AG10803 (cell line): ENCODE results near the gene RABGGTA.

Source experiments
- DNase-seq: peaks from one replicate; pipeline ENCODE4 v3.0.0; 2010; ENCODE audit warnings: low read depth
- H3K4me3 ChIP-seq: 2 replicates; pipeline ENCODE4 v1.5.1; 2011; ENCODE audit warnings: mild to moderate bottlenecking, low read length, control low read depth
- TF ChIP-seq, protein P1 (sequence below): conservative IDR thresholded peaks from 2 replicates; pipeline ENCODE4 v1.5.1; 2011; ENCODE audit warnings: mild to moderate bottlenecking, low read length, control low read depth, inconsistent platforms

The RABGGTA gene

DNA sequence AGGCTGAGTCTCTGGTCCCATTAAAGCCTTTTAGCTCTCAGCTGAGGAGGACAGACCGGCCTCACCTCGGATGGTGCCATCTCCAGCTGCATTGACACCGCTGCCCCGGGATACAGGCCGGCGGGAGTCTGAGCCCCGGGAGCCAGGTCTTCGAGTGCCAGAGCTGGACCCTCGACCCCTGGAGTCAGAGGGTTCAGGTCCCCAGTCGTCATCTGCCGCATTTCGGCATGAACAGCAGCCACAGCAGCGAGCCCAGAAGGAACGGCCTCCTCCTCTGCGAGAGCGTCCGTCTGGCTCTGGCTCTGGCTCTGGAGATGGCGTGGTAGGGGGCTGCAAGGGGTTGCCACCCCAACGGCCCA lies 9.4 kb downstream of the RABGGTA start:
- TF ChIP-seq, protein P1, sequence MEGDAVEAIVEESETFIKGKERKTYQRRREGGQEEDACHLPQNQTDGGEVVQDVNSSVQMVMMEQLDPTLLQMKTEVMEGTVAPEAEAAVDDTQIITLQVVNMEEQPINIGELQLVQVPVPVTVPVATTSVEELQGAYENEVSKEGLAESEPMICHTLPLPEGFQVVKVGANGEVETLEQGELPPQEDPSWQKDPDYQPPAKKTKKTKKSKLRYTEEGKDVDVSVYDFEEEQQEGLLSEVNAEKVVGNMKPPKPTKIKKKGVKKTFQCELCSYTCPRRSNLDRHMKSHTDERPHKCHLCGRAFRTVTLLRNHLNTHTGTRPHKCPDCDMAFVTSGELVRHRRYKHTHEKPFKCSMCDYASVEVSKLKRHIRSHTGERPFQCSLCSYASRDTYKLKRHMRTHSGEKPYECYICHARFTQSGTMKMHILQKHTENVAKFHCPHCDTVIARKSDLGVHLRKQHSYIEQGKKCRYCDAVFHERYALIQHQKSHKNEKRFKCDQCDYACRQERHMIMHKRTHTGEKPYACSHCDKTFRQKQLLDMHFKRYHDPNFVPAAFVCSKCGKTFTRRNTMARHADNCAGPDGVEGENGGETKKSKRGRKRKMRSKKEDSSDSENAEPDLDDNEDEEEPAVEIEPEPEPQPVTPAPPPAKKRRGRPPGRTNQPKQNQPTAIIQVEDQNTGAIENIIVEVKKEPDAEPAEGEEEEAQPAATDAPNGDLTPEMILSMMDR: no peak
- no peak for DNase-seq

DNA sequence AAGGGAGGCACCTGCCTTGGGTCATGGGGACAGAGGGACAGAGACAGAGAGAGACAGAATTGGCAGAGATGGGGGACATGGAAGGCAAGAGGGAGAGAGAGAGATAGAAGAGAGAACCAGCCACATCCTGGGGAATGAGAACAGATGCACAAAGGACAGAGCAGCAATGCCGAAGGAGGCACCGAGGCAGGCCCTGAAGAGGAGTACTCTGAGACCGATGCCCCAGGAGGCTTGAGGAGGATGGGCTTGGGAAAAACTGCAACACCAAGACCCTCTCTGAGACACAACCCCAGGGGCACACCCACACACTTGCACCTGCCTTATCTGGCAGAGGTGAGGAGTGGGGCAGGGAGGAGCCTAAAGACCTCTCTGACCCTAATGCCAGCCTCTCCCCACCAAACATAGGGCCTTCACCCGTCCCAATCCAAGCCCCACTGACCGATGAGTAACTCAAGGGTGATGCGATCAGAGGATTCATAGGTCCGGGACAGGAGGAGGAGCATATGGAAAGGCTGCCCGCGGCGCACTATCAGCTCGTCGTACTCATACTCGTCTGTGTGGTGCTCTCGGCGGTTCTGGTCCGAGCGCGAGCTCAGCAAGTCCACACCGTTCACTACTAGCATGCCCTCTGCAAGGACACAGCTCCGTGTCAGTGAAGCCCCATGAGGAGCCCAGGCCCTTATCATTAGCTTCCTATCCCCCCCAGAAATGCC lies 10.0 kb downstream of the RABGGTA start:
- H3K4me3 ChIP-seq: no peak overlapping the region
- TF ChIP-seq, protein P1: no peak
- no peak for DNase-seq

More for the DNA sequence above, 9.4 kb downstream of the RABGGTA start:
- H3K4me3 ChIP-seq: no peak overlapping the region

DNA sequence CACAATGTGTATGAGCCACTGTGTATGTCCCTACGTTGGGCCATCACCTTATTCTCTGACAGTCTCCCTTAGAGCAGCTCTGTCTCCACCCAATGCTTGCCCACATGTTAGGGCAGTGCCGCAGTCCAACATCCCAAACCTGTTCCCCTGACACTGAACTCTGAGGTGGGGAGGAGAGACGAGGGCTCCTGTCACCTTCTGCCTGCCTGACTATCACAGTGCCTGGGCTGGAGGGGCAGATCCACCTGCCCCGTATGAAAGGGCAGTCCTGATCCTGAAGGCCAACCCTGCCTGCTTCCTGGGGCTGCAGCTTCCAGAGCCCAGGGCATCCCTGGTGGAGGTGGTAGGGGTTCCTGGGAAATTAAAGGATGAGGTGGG lies 10.6 kb downstream of the RABGGTA start:
- no peak for DNase-seq
- no peak overlapping the region for H3K4me3 ChIP-seq
- TF ChIP-seq, protein P1: no peak

DNA sequence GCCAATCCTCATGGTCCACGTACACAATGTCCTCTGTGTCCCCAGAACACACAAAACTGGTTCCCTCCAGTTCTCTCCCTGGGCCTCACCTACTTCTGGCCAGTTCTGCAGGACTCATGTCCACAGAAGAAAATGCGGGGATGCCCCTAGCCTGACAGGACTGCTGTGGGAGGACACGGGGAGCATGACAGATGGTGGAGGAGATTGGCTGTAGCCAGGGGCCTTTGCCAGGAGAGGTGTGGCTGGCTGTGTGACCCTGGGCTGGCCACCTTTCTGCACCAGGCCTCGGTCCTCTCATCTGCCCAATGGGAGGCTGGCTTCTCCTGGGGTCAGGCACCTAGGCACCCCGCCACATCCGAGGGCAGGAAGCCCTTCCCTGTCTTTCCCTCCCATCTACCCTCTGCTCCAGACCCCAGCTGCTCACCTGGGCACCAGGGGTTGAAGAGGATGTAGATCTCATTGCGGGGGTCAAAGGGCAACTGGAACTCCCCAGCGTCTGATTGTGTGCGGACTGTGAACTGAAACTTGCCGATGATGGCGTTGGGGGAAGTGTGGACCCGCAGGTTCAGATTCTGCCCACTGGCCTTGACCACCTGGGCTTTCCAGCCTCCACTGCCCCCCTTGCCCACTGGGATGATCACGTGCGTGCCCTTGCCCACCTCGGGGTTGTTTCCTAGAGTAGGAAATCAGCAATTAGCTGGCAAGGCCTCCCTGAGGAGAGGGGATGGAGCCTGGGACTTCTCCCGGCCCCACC lies 11.2 kb downstream of the RABGGTA start:
- TF ChIP-seq, protein P1: no peak
- DNase-seq: no peak
- H3K4me3 ChIP-seq: no peak overlapping the region

- no peak overlapping the region for H3K4me3 ChIP-seq
- TF ChIP-seq, protein P1: no peak
- DNase-seq: peak; percentile 75
Measured at GRCh38 chr14:24259282-24260025, 11.9 kb downstream of the RABGGTA start.

GRCh38 chr14:24258548-24259265 lies 12.7 kb downstream of the RABGGTA start:
- TF ChIP-seq, protein P1: no peak
- DNase-seq: no peak
- H3K4me3 ChIP-seq: no peak overlapping the region
